DND-41 (cell line): ENCODE data around the gene RASAL2.

ENCODE experiments used
- ATAC-seq: fragments of 200-7000 bp; cut with Tn5 transposase; 3 replicates; pipeline ENCODE4 v1.9.1; 2021; ENCODE audit warnings: low read depth; ENCODE audit not compliant: insufficient read depth
- DNase-seq: peaks from one replicate; pipeline ENCODE4 v3.0.0-alpha.2; 2020
- H2AFZ ChIP-seq: 2 replicates; pipeline ENCODE4 v1.6.0; 2012; ENCODE audit warnings: low read depth, low read length
- H3K27ac ChIP-seq: 2 replicates; pipeline ENCODE4 v1.5.1; 2012; ENCODE audit warnings: low read length, inconsistent platforms
- H3K27me3 ChIP-seq: fragments of 200-600 bp; sonication (generic); 2 replicates; pipeline ENCODE4 v1.6.0; 2012; ENCODE audit warnings: low read length, mild to moderate bottlenecking, inconsistent platforms; ENCODE audit not compliant: insufficient read depth, poor library complexity
- H3K36me3 ChIP-seq: 2 replicates; pipeline ENCODE4 v1.5.1; 2012; ENCODE audit warnings: low read length, inconsistent platforms; ENCODE audit not compliant: insufficient read depth
- H3K4me1 ChIP-seq: 2 replicates; pipeline ENCODE4 v1.5.1; 2012; ENCODE audit warnings: mild to moderate bottlenecking, low read length; ENCODE audit not compliant: insufficient read depth
- H3K4me2 ChIP-seq: 2 replicates; pipeline ENCODE4 v1.6.0; 2012; ENCODE audit warnings: mild to moderate bottlenecking, moderate library complexity, low read length, inconsistent platforms; ENCODE audit not compliant: insufficient read depth
- H3K4me3 ChIP-seq, 2 experiments: fragments of 200-600 bp in 1 of 2; shearing (Covaris generic) in 1 of 2; 2 replicates each; pipeline ENCODE4 v1.5.1; 2012 to 2016; ENCODE audit warnings: inconsistent platforms in 2 of 2, low read length in 2 of 2, mild to moderate bottlenecking in 2 of 2, low read depth in 1 of 2, moderate library complexity in 1 of 2
- H3K79me2 ChIP-seq: 2 replicates; pipeline ENCODE4 v1.6.0; 2012; ENCODE audit warnings: low read length, inconsistent platforms; ENCODE audit not compliant: insufficient read depth
- H3K9ac ChIP-seq: 2 replicates; pipeline ENCODE4 v1.6.0; 2012; ENCODE audit warnings: low read depth, mild to moderate bottlenecking, inconsistent platforms, low read length, moderate library complexity
- H3K9me3 ChIP-seq: 2 replicates; pipeline ENCODE4 v1.5.1; 2012; ENCODE audit warnings: low read length, moderate library complexity, mild to moderate bottlenecking, inconsistent platforms; ENCODE audit not compliant: insufficient read depth, severe bottlenecking
- H4K20me1 ChIP-seq: 2 replicates; pipeline ENCODE4 v1.6.0; 2012; ENCODE audit warnings: low read length; ENCODE audit not compliant: insufficient read depth
- EZH2 ChIP-seq: IDR thresholded peaks from 3 replicates; pipeline ENCODE4 v1.6.1; 2012; ENCODE audit warnings: borderline replicate concordance, low read depth, mild to moderate bottlenecking, moderate library complexity, low read length, inconsistent platforms; ENCODE audit not compliant: severe bottlenecking
- TF ChIP-seq, protein P1 (sequence below): IDR thresholded peaks from 2 replicates; pipeline ENCODE4 v1.5.1; 2012; ENCODE audit warnings: borderline replicate concordance, low read length, moderate library complexity, mild to moderate bottlenecking; ENCODE audit not compliant: poor library complexity, severe bottlenecking; ENCODE audit errors: extremely low read depth

The RASAL2 gene

DNA sequence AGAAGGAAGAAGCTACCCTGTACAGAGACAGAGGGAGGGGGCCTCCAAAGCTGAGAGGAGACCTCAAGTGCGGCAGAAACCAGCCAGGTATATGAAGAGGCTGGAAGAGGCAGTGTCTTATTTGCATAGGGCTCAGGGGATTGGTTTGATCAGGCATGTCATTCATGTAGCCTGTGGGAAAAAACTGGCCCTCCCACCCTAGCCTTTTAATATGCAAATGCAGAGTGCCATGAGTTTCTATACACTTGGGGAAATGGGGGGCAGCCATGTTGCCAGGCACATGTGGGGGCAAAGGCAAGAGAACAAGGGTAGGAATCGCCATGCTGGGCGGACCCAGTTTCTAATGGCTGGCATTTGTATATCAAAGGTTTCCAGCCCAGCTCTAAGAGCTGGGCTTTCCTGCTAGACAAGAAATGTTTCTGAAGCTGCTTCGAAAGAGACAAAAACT, 172.7 kb downstream of the RASAL2 start:
- Histone ChIP-seq H3K27ac (no peak overlapping the region), H3K9me3 (no peaks in the 10 kb centered on the region), H3K27me3 (no peaks in the 10 kb centered on the region), H3K36me3 (no peaks in the 10 kb centered on the region), H2AFZ (no peak overlapping the region), H3K9ac (no peak overlapping the region), H3K4me2 (no peak overlapping the region), H3K79me2 (no peaks in the 10 kb centered on the region), H3K4me3 (no peak overlapping the region), H4K20me1 (no peaks in the 10 kb centered on the region), H3K4me1 (no peaks in the 10 kb centered on the region)
- TF ChIP-seq, protein P1, sequence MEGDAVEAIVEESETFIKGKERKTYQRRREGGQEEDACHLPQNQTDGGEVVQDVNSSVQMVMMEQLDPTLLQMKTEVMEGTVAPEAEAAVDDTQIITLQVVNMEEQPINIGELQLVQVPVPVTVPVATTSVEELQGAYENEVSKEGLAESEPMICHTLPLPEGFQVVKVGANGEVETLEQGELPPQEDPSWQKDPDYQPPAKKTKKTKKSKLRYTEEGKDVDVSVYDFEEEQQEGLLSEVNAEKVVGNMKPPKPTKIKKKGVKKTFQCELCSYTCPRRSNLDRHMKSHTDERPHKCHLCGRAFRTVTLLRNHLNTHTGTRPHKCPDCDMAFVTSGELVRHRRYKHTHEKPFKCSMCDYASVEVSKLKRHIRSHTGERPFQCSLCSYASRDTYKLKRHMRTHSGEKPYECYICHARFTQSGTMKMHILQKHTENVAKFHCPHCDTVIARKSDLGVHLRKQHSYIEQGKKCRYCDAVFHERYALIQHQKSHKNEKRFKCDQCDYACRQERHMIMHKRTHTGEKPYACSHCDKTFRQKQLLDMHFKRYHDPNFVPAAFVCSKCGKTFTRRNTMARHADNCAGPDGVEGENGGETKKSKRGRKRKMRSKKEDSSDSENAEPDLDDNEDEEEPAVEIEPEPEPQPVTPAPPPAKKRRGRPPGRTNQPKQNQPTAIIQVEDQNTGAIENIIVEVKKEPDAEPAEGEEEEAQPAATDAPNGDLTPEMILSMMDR, result no peak
- TF ChIP-seq EZH2, result no peak
- no peak for ATAC-seq
- DNase-seq, result no peak

DNA sequence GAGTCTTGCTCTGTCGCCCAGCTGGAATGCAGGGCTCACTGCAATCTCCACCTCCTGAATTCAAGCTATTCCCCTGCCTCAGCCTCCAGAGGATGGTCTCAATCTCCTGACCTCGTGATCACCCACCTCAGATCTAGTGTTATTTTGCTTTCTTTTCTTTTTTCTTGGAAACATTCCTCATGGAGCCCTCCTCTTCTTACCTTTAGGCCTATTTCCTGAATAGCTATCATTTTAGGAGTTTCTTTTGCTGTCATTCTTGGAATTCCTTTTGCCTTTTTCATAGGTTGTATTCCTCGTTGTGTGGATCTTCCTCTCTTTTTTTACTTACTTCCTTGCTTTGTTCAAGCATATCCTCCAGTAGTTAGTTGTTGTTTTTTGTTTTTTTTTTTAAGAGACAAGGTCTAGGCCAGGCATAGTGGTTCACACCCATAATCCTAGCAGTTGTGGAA, 173.8 kb downstream of the RASAL2 start:
- DNase-seq, result no peak
- Histone ChIP-seq H3K36me3 (no peaks in the 10 kb centered on the region), H4K20me1 (no peaks in the 10 kb centered on the region), H3K4me1 (no peaks in the 10 kb centered on the region), H3K27me3 (no peaks in the 10 kb centered on the region), H3K9ac (no peak overlapping the region), H3K79me2 (no peaks in the 10 kb centered on the region), H3K9me3 (no peaks in the 10 kb centered on the region), H3K4me2 (no peak overlapping the region), H3K4me3 (no peak overlapping the region), H3K27ac (no peak overlapping the region), H2AFZ (no peak overlapping the region)
- ATAC-seq, result no peak
- TF ChIP-seq, protein P1, result no peak
- TF ChIP-seq EZH2, result no peak

DNA sequence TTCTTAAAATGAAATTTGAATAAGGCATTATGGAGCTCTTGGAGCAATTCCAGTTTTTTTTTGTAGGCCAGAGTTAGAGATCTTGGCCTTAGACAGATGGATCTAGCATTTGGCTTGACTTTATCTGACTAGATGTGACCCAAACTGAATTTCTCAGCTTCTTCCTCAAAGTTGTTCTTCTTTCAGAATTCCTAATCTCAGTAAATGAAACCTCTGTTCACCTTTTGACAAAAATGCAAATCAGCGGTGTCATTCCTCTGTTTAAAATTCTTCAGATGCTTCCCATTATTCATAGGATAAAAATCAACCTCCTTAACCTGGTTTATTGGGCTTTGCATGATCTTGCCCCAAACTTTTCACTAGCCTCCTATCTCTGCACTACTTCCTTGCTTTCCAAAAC, 177.6 kb downstream of the RASAL2 start:
- Histone ChIP-seq H2AFZ (no peak overlapping the region), H3K9ac (no peak overlapping the region), H3K79me2 (no peaks in the 10 kb centered on the region), H3K27me3 (no peaks in the 10 kb centered on the region), H3K9me3 (no peaks in the 10 kb centered on the region), H3K36me3 (no peaks in the 10 kb centered on the region), H3K27ac (no peak overlapping the region), H4K20me1 (no peaks in the 10 kb centered on the region), H3K4me3 (no peak overlapping the region), H3K4me1 (no peaks in the 10 kb centered on the region), H3K4me2 (no peak overlapping the region)
- ATAC-seq (no peak), DNase-seq (no peak)
- TF ChIP-seq, protein P1, result no peak

DNA sequence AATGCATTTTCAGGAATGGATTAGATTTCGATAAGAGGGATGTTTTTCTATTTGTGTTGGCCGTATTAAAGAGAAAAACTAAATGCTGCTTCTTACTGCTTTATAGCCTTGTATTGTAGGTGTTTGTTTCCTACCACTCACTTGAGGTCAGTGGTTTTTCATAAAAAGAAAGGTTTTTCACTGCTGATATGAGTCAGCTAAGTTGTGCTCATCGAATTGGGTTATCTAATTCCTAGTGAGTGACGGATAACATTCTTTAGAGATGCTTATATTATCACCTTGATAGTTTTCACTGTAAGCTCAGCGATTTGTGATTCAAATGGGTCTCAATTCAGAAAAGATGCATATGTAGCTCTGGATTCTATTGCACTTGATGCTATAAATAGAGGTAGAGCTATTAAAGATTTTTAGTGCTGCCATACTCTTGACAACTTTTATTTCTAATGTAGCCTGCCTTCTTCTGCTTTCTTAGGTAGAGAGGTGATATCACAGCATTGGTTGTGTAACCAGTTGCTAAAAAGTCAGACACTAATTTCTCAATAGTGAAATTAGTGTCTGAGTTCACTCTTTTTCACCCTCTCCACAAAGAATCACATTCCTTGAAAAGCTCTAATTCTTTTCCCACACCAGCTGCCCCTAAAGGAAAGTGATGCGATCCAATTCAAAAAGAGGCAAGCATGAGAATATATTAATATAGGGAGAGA, 180.0 kb downstream of the RASAL2 start:
- no peaks in the 10 kb centered on the region for H3K36me3 ChIP-seq
- no peak overlapping the region for H3K9ac ChIP-seq
- H3K4me2 ChIP-seq, result no peak overlapping the region
- H3K4me1 ChIP-seq, result no peaks in the 10 kb centered on the region
- H3K9me3 ChIP-seq, result no peaks in the 10 kb centered on the region
- H3K27me3 ChIP-seq, result no peaks in the 10 kb centered on the region
- no peaks in the 10 kb centered on the region for H3K79me2 ChIP-seq
- H4K20me1 ChIP-seq, result no peaks in the 10 kb centered on the region
- H3K4me3 ChIP-seq, result no peak overlapping the region
- DNase-seq (no peak), ATAC-seq (no peak)
- no peak overlapping the region for H2AFZ ChIP-seq
- TF ChIP-seq, protein P1, result no peak
- no peak for TF ChIP-seq EZH2
- no peak overlapping the region for H3K27ac ChIP-seq
